ENCODE results near the gene KRTAP3-2.

KRTAP3-2 gene

GRCh38 chr17:40949418-40949817 lies 50.3 kb downstream of the KRTAP3-2 start:
- Histone ChIP-seq H3K9ac (no peak overlapping the region), H3K4me3 (IDR thresholded peaks at IDR 0.05; ENCODE audit: insufficient read depth, low read depth, low read length) (no peak overlapping the region), H3K4me1 (ENCODE audit: low read depth, poor library complexity, severe bottlenecking) (no peaks in the 10 kb centered on the region), H3K79me2 (ENCODE audit: insufficient read depth, low read depth) (no peaks in the 10 kb centered on the region), H3K27me3 (ENCODE audit: insufficient read depth, low read depth) (no peaks in the 10 kb centered on the region), H3K27ac (no peak overlapping the region), H4K20me1 (ENCODE audit: insufficient read depth) (no peaks in the 10 kb centered on the region), H3K36me3 (ENCODE audit: insufficient read depth) (no peaks in the 10 kb centered on the region), H2AFZ (ENCODE audit: low read depth) (no peak overlapping the region), H3K4me2 (no peak overlapping the region)
- no peak for TF ChIP-seq CTCF (conservative IDR thresholded peaks at IDR 0.05; ENCODE audit: low read depth, low read length)

Data from KMS-11 (cell line).